ENCODE data around the gene ASGR2.

The ASGR2 gene

DNA sequence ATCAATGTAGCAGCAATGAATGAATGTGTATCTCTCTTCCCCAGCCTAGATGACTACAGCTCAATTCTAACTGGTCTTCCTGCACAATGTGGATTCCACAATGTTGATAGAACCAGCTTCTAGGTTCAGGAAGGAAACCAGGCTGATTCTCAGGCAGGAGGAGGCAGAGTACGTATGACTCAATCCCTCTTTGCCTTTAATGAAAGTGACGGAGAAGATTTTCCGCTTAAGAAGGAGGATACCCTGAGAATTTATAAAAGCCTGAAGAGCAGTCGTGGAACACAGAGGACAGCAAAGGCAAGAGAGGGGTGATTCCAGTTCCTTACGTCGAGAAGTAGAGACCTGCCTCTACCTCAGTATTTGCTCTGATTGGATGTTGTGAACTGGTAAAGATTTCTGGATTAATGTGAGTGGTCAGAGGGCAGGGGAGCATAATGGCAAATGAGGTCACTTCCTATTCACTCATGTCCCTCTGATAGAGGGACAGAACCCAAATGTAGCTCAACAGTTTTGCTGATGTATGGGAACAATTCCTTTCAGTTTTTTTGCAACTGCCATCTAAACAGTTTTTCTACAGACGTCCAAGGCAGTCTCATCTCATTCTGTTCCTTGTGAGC lies 55.7 kb downstream of the ASGR2 start:
- no peak for DNase-seq

DNA sequence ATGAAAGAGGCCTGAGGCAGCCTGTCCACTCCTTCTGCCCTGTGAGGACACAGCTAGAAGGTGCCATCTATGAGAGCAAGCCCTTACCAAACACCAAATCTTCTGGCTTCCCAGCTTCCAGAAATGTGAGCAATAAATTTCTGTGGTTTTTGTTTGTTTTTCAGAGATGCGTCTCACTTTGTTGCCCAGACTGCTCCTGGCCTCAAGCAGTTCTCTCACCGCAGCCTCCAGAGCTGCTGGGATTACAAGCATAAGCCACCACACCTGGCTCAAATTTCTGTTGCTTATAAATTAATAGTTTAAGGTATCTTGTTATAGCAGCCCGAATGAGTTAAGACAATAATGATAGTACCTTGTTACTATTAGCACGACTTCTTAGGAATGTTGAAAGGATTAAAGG lies 58.2 kb downstream of the ASGR2 start:
- DNase-seq: no peak
